Lower lobe of right lung (tissue), 2 donors: Measurements from ENCODE around the gene METTL22. TPM values are rescaled to one million over a fixed set of nuclear protein-coding genes. Genes with fewer than 3 reads are reported as not detected.

Source experiments
- ATAC-seq, 2 donors: fragments of 200-7000 bp; cut with Tn5 transposase; one replicate each; pipeline ENCODE4 v1.9.1; 2020 to 2022; ENCODE audit warnings: mild to moderate bottlenecking in 2 of 2, moderate library complexity in 2 of 2
- DNase-seq: peaks from one replicate; pipeline ENCODE4 v3.0.0-alpha.2; 2020
- H3K27ac ChIP-seq: fragments of 200-600 bp; one replicate; pipeline ENCODE4 v1.8.0; 2022
- H3K27me3 ChIP-seq: fragments of 200-600 bp; one replicate; pipeline ENCODE4 v1.8.0; 2022; ENCODE audit warnings: low read depth
- H3K36me3 ChIP-seq: fragments of 200-600 bp; one replicate; pipeline ENCODE4 v1.8.0; 2022; ENCODE audit warnings: mild to moderate bottlenecking
- H3K4me1 ChIP-seq: fragments of 200-600 bp; one replicate; pipeline ENCODE4 v1.8.0; 2022
- H3K4me3 ChIP-seq: fragments of 200-600 bp; one replicate; pipeline ENCODE4 v1.8.0; 2022; ENCODE audit warnings: mild to moderate bottlenecking
- H3K9me3 ChIP-seq: fragments of 200-600 bp; one replicate; pipeline ENCODE4 v1.8.0; 2022
- intact Hi-C: fragments of 100-400 bp; cut with DNase I; formaldehyde crosslinking; loops from one replicate; pipeline ENCODE4 v1.11.0; 2022
- total RNA-seq: library from RNA; stranded (reverse); fragmentation: NEBNext Ultra II Directional; extraction: Animal tissue kit (Norgen Biotek cat#: 25700); gene quantifications from one replicate; pipeline ENCODE4 v1.2.1, GENCODE V29; 2021
- TF ChIP-seq, protein P1 (sequence below): fragments of 200-600 bp; IDR thresholded peaks from one replicate; pipeline ENCODE4 v1.8.0; 2022; ENCODE audit warnings: antibody characterized with exemption, mild to moderate bottlenecking
- donor health status: DM: no; HTN: yes; CAD: no; lungs with severe emphysema.

Gene METTL22
- total RNA-seq, 1 donor from 2014 or later = 43.5 TPM

DNA sequence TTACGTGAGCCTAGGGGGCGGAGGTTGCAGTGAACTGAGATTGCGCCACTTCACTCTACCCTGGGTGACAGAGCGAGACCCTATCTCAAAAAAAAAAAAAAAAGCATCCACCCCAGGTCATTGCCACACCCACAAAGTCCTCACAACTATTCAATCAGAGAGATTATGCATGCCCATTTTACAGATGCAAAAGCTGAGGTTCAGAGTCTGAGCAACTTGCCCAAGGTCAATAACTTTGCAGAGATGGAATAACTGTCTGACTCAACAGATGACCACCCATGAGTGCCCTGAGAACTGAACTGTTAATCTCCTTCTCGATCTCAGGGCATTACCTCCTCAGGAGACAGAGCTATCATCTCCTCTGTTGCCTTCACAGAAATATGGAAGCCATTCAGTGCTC is 25.7 kb upstream of the METTL22 start:
- ATAC-seq = no peak
- DNase-seq = no peak
- no peak overlapping the region for H3K4me3 ChIP-seq
- H3K27me3 ChIP-seq = peaks cover 7% of the 10 kb centered on the region
- H3K36me3 ChIP-seq = no peaks in the 10 kb centered on the region
- H3K9me3 ChIP-seq = peaks cover 7% of the 10 kb centered on the region
- TF ChIP-seq, protein P1, sequence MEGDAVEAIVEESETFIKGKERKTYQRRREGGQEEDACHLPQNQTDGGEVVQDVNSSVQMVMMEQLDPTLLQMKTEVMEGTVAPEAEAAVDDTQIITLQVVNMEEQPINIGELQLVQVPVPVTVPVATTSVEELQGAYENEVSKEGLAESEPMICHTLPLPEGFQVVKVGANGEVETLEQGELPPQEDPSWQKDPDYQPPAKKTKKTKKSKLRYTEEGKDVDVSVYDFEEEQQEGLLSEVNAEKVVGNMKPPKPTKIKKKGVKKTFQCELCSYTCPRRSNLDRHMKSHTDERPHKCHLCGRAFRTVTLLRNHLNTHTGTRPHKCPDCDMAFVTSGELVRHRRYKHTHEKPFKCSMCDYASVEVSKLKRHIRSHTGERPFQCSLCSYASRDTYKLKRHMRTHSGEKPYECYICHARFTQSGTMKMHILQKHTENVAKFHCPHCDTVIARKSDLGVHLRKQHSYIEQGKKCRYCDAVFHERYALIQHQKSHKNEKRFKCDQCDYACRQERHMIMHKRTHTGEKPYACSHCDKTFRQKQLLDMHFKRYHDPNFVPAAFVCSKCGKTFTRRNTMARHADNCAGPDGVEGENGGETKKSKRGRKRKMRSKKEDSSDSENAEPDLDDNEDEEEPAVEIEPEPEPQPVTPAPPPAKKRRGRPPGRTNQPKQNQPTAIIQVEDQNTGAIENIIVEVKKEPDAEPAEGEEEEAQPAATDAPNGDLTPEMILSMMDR = no peak
- no peak overlapping the region for H3K27ac ChIP-seq
- intact Hi-C loops = no loop called here
- no peaks in the 10 kb centered on the region for H3K4me1 ChIP-seq

DNA sequence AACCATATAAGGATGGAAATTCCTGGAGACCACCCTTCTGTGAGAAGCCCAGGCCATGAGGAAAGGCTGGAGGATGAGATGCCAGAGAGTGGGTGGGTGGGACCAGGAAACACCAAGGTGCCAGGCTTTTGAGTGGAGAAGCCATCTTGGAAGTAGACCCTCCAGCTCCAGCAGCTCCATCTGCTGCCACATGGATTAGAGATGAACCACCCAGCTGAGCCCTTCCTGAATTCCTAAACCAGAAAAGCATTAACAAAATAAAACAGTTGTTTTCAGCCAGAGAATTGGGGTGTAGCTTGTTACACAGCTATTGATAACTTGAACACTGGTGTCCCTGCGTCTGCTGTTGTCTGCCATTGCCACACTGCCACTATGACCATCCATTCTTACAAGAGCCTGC is 24.9 kb upstream of the METTL22 start:
- H3K27me3 ChIP-seq = peaks cover 5% of the 10 kb centered on the region
- no peaks in the 10 kb centered on the region for H3K36me3 ChIP-seq
- H3K9me3 ChIP-seq = peaks cover 7% of the 10 kb centered on the region
- intact Hi-C loops = no loop called here
- no peak for ATAC-seq
- no peak overlapping the region for H3K4me3 ChIP-seq
- H3K4me1 ChIP-seq = no peaks in the 10 kb centered on the region
- TF ChIP-seq, protein P1 = no peak
- no peak overlapping the region for H3K27ac ChIP-seq
- DNase-seq = no peak

DNA sequence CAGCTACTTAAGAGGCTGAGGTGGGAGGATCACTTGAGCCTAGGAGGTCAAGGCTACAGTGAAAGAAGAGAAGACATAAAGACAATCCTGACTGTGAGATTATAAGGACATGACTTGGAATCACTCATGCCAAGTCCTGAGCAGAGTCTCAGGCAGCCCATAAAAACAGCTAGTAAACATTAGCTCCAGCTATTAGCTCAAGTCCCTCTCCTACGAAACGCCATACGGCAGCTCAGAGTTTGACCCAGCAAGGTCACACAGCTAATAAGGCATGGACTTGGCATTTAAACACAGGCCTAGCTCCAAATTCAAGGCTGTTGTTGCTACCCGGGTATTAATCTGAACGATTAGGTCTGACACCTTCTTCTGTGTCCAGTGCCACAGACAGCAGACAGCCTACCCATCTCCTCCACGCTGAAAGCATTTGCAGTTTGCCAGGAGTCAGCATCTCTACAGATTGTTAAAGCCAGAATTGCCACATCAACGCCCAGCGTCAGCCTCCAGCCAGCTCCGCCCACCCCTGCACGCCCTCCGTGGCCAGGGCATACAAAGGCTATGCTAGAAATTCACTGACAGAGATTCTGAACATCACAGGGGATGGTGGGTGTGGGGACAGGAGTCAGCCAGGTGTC is 21.2 kb upstream of the METTL22 start:
- intact Hi-C loops = no loop called here
- H3K27ac ChIP-seq = no peak overlapping the region
- no peak for ATAC-seq
- no peaks in the 10 kb centered on the region for H3K27me3 ChIP-seq
- TF ChIP-seq, protein P1 = no peak
- H3K36me3 ChIP-seq = no peaks in the 10 kb centered on the region
- DNase-seq = no peak
- H3K4me3 ChIP-seq = no peak overlapping the region
- H3K9me3 ChIP-seq = peaks cover 7% of the 10 kb centered on the region
- H3K4me1 ChIP-seq = no peaks in the 10 kb centered on the region

DNA sequence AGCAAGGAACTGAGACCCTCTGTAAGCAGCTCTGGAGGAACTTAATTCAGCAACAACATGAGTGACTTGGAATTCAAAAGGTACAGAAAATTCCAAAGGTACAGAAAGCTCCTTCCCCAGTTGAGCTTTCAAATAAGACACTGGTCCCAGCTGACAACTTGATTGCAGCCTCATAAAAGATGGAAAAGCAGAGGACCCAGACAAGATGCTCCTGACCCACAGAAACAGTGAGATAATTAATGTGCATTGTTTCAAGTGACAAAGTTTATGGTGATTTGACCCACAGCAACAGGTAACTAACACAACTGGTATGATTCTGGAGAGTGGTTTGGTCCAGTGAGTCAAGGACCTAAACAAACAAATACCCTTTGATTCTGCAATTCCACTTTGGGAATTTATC is 15.9 kb upstream of the METTL22 start:
- Histone ChIP-seq H3K4me1 (no peaks in the 10 kb centered on the region), H3K27me3 (no peaks in the 10 kb centered on the region), H3K4me3 (no peak overlapping the region), H3K9me3 (no peaks in the 10 kb centered on the region), H3K27ac (no peak overlapping the region), H3K36me3 (no peaks in the 10 kb centered on the region)
- no peak for ATAC-seq
- TF ChIP-seq, protein P1 = no peak
- intact Hi-C loops = no loop called here
- no peak for DNase-seq

DNA sequence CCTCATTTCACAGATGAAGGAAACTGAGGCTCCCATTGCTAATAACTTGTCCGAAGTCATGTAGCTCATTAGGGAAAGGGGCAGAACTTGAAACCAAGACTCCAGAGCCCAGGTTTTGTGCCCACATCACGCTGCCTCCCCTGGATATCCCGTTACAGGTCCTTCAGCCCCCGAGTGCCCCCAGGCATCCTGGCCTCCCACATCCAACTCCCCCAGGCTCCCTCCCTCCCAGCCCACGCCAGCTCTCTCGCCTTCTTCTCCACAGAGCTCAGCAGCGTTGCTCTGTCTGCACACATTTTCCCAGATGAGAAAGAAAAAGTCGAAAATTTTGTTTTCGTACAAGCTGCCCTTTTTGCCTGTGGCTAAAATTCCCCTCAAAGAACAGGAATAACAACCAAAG is 14.3 kb upstream of the METTL22 start:
- no peaks in the 10 kb centered on the region for H3K36me3 ChIP-seq
- ATAC-seq (no peak), DNase-seq (no peak)
- H3K4me3 ChIP-seq = no peak overlapping the region
- H3K9me3 ChIP-seq = no peaks in the 10 kb centered on the region
- H3K27me3 ChIP-seq = no peaks in the 10 kb centered on the region
- intact Hi-C loops = no loop called here
- H3K27ac ChIP-seq = no peak overlapping the region
- no peaks in the 10 kb centered on the region for H3K4me1 ChIP-seq
- TF ChIP-seq, protein P1 = no peak

DNA sequence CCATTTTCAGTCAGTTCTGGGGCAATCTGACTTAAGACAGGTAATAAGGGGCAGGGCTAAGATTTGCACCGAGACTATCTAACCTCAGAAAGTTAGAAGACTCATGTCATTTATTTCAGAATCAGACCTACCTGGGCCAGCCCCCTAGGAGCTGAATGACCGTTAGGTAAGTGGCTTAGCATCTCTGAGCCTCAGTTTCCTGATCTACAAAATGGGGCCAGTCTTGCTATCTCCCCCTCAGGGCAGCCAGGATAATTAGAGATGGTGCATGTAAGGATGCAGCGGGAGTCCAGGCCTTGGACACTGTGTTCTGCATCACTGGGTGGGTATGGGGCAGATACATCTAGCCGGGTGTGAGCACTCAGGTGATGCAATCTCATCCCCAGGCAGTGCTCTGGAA is 10.4 kb upstream of the METTL22 start:
- no peak overlapping the region for H3K27ac ChIP-seq
- TF ChIP-seq, protein P1 = no peak
- intact Hi-C loops = no loop called here

More for the DNA sequence above, 10.4 kb upstream of the METTL22 start:
- H3K27me3 ChIP-seq = no peaks in the 10 kb centered on the region
- H3K4me1 ChIP-seq = no peaks in the 10 kb centered on the region
- H3K4me3 ChIP-seq = no peak overlapping the region
- ATAC-seq = no peak
- no peaks in the 10 kb centered on the region for H3K36me3 ChIP-seq
- no peaks in the 10 kb centered on the region for H3K9me3 ChIP-seq
- DNase-seq = no peak
